Smooth muscle cell (in vitro differentiated cells): ENCODE results near the gene TLK1. TPM values are rescaled to one million over a fixed set of nuclear protein-coding genes. Genes with fewer than 3 reads are reported as not detected.

ENCODE experiments used
- DNase-seq: peaks from one replicate; lab custom pipeline; 2025; ENCODE audit not compliant: unreplicated experiment; lab: John Stamatoyannopoulos, UW
- H2AFZ ChIP-seq: fragments of 200-600 bp; sonication (generic); 2 replicates; pipeline ENCODE4 v1.6.0; 2016; ENCODE audit warnings: antibody characterized with exemption, low read depth, mild to moderate bottlenecking
- H3F3A ChIP-seq: fragments of 200-600 bp; sonication (generic); 2 replicates; pipeline ENCODE4 v1.6.0; 2017; ENCODE audit warnings: antibody characterized with exemption, low read depth
- H3K27ac ChIP-seq: fragments of 200-600 bp; sonication (generic); 2 replicates; pipeline ENCODE4 v1.5.1; 2016; ENCODE audit warnings: low read depth, mild to moderate bottlenecking
- H3K27me3 ChIP-seq: fragments of 200-600 bp; sonication (generic); 2 replicates; pipeline ENCODE4 v1.6.1; 2016; ENCODE audit warnings: low read depth, mild to moderate bottlenecking
- H3K36me3 ChIP-seq: fragments of 200-600 bp; sonication (generic); 2 replicates; pipeline ENCODE4 v1.5.1; 2016; ENCODE audit warnings: low read depth
- H3K4me1 ChIP-seq: fragments of 200-600 bp; sonication (generic); 2 replicates; pipeline ENCODE4 v1.5.1; 2016; ENCODE audit warnings: low read depth
- H3K4me2 ChIP-seq: fragments of 200-600 bp; sonication (generic); 2 replicates; pipeline ENCODE4 v1.6.0; 2016; ENCODE audit warnings: mild to moderate bottlenecking
- H3K4me3 ChIP-seq: fragments of 200-600 bp; sonication (generic); 2 replicates; pipeline ENCODE4 v1.5.1; 2016; ENCODE audit warnings: mild to moderate bottlenecking
- H3K79me2 ChIP-seq: fragments of 200-600 bp; sonication (generic); 2 replicates; pipeline ENCODE4 v1.6.0; 2016; ENCODE audit warnings: low read depth, mild to moderate bottlenecking
- H3K9ac ChIP-seq: fragments of 200-600 bp; sonication (generic); 2 replicates; pipeline ENCODE4 v1.6.0; 2016; ENCODE audit warnings: low read depth
- H3K9me3 ChIP-seq: fragments of 200-600 bp; sonication (generic); replicated peaks from 2 replicates; pipeline ENCODE4 v1.5.1; 2016; ENCODE audit warnings: low read depth
- H4K20me1 ChIP-seq: fragments of 200-600 bp; sonication (generic); 2 replicates; pipeline ENCODE4 v1.6.0; 2016; ENCODE audit warnings: low read depth
- CTCF ChIP-seq: fragments of 200-600 bp; sonication (generic); IDR thresholded peaks from 2 replicates; pipeline ENCODE4 v1.5.1; 2017; ENCODE audit warnings: borderline replicate concordance, mild to moderate bottlenecking, antibody characterized with exemption; ENCODE audit not compliant: insufficient read depth, poor library complexity, severe bottlenecking
- WGBS: methylation state at CpG from one replicate; pipeline ENCODE4 v1.1.7; 2016; ENCODE audit warnings: low lambda C conversion rate; 5-methylcytosine and 5-hydroxymethylcytosine counted together
- polyA plus RNA-seq: library from polyadenylated mRNA; unstranded; fragments of >200 nt; fragmentation: Nextera tagmentation; extraction: Ambion mirVana; gene quantifications from 2 replicates; pipeline ENCODE4 v1.2.1, GENCODE V29; 2016
- total RNA-seq: library from RNA; depleted of rRNA; stranded (reverse); fragments of >200 nt; gene quantifications from 2 replicates; pipeline ENCODE4 v1.2.3, GENCODE V29; 2014

Gene TLK1
- total and polyA plus RNA-seq, 2 experiments from 2014 or later, result 3.2 to 20.0 TPM

- 98% methylated on average over 8 of the region's 8 CpGs for WGBS
- TF ChIP-seq CTCF, result no peak
- H3K36me3 ChIP-seq, result no peaks in the 10 kb centered on the region
- no peaks in the 10 kb centered on the region for H3K27me3 ChIP-seq
- no peak for DNase-seq
- no peaks in the 10 kb centered on the region for H3F3A ChIP-seq
- H3K9me3 ChIP-seq, result no peaks in the 10 kb centered on the region
- no peaks in the 10 kb centered on the region for H3K4me1 ChIP-seq
- H3K27ac ChIP-seq, result no peak overlapping the region
- H3K9ac ChIP-seq, result no peak overlapping the region
- no peak overlapping the region for H2AFZ ChIP-seq
- no peaks in the 10 kb centered on the region for H3K79me2 ChIP-seq
- no peaks in the 10 kb centered on the region for H4K20me1 ChIP-seq
- no peak overlapping the region for H3K4me2 ChIP-seq
- H3K4me3 ChIP-seq, result no peak overlapping the region
Measured at GRCh38 chr2:170986566-170987258, 174.0 kb downstream of the TLK1 start.

- Histone ChIP-seq H3K27me3 (no peaks in the 10 kb centered on the region), H3K9me3 (no peaks in the 10 kb centered on the region), H3F3A (no peaks in the 10 kb centered on the region), H3K4me3 (no peak overlapping the region), H2AFZ (no peak overlapping the region), H3K4me1 (no peaks in the 10 kb centered on the region), H3K27ac (no peak overlapping the region), H3K4me2 (no peak overlapping the region), H3K79me2 (no peaks in the 10 kb centered on the region), H3K9ac (no peak overlapping the region), H3K36me3 (no peaks in the 10 kb centered on the region), H4K20me1 (no peaks in the 10 kb centered on the region)
- WGBS, result 99% methylated on average over 5 of the region's 5 CpGs
- TF ChIP-seq CTCF, result no peak
- no peak for DNase-seq
Measured at GRCh38 chr2:170985407-170985806, 175.3 kb downstream of the TLK1 start.

- Histone ChIP-seq H3K27me3 (no peaks in the 10 kb centered on the region), H3K9me3 (no peaks in the 10 kb centered on the region), H3K9ac (no peak overlapping the region), H3K36me3 (no peaks in the 10 kb centered on the region), H3K79me2 (no peaks in the 10 kb centered on the region), H3K27ac (no peak overlapping the region), H2AFZ (no peak overlapping the region), H3K4me1 (no peaks in the 10 kb centered on the region), H3K4me3 (no peak overlapping the region), H4K20me1 (no peaks in the 10 kb centered on the region), H3K4me2 (no peak overlapping the region), H3F3A (no peaks in the 10 kb centered on the region)
- TF ChIP-seq CTCF, result no peak
- WGBS, result 42% methylated on average over 1 of the region's 1 CpG
- DNase-seq, result no peak
Measured at GRCh38 chr2:170984079-170984478, 176.6 kb downstream of the TLK1 start.

- WGBS, result 94% methylated on average over 4 of the region's 4 CpGs
Measured at GRCh38 chr2:170975943-170976270, 184.8 kb downstream of the TLK1 start.

More at GRCh38 chr2:170975943-170976270, 184.8 kb downstream of the TLK1 start:
- Histone ChIP-seq H3K27me3 (no peaks in the 10 kb centered on the region), H3K9ac (no peak overlapping the region), H4K20me1 (no peaks in the 10 kb centered on the region), H2AFZ (no peak overlapping the region), H3K27ac (no peak overlapping the region), H3K36me3 (no peaks in the 10 kb centered on the region), H3K4me2 (no peak overlapping the region), H3K4me3 (no peak overlapping the region), H3K9me3 (no peaks in the 10 kb centered on the region), H3K79me2 (no peaks in the 10 kb centered on the region), H3F3A (peaks cover 9% of the 10 kb centered on the region), H3K4me1 (no peaks in the 10 kb centered on the region)
- no peak for TF ChIP-seq CTCF
- DNase-seq, result no peak
